ENCODE data around the gene SGO1.

- TF ChIP-seq FOXA1 (IDR thresholded peaks at IDR 0.05) (no peak), ARNT (IDR thresholded peaks at IDR 0.05) (no peak), SUZ12 (IDR thresholded peaks at IDR 0.05) (no peak), TARDBP (IDR thresholded peaks at IDR 0.05) (no peak), FOXM1 (IDR thresholded peaks at IDR 0.05; ENCODE audit: borderline replicate concordance) (no peak), BHLHE40 (IDR thresholded peaks at IDR 0.05; ENCODE audit: borderline replicate concordance) (no peak), FOXK2 (IDR thresholded peaks at IDR 0.05) (no peak), L3MBTL2 (conservative IDR thresholded peaks at IDR 0.05) (no peak), PKNOX1 (IDR thresholded peaks at IDR 0.05) (no peak)
These were observed 12.1 kb downstream of the SGO1 start for GRCh38 chr3:20173844-20174410.
